IMR-90 (cell line): Measurements from ENCODE around the gene HPSE2.

Source experiments
- CEBPB ChIP-seq: IDR thresholded peaks from 2 replicates; pipeline ENCODE4 v1.6.1; 2012; ENCODE audit warnings: low read depth, low read length, improper control_type of control experiment
- CTCF ChIP-seq: conservative IDR thresholded peaks from 2 replicates; pipeline ENCODE4 v1.5.1; 2012; ENCODE audit warnings: mild to moderate bottlenecking, low read depth, low read length, improper control_type of control experiment
- ELK1 ChIP-seq: fragments of 150-350 bp; IDR thresholded peaks from 2 replicates; pipeline ENCODE4 v1.6.1; 2016; ENCODE audit warnings: low read depth, mild to moderate bottlenecking, low read length, moderate library complexity, borderline replicate concordance
- MAFK ChIP-seq: IDR thresholded peaks from 2 replicates; pipeline ENCODE4 v1.6.1; 2012; ENCODE audit warnings: low read depth, low read length, improper control_type of control experiment
- NFE2L2 ChIP-seq: fragments of 150-350 bp; IDR thresholded peaks from 2 replicates; pipeline ENCODE4 v1.6.1; 2016; ENCODE audit warnings: low read depth, mild to moderate bottlenecking, low read length
- POLR2A ChIP-seq: IDR thresholded peaks from 2 replicates; pipeline ENCODE4 v1.6.1; 2012; ENCODE audit warnings: mild to moderate bottlenecking, low read depth, low read length
- RAD21 ChIP-seq: IDR thresholded peaks from 2 replicates; pipeline ENCODE4 v1.6.1; 2012; ENCODE audit warnings: low read length, improper control_type of control experiment

GRCh38 chr10:98478430-98479222, 757.0 kb downstream of the HPSE2 start:
- TF ChIP-seq ELK1 (no peak), CTCF (no peak), NFE2L2 (no peak), POLR2A (no peak), MAFK (no peak), CEBPB (no peak), RAD21 (no peak)
